Endodermal cell (in vitro differentiated cells): ENCODE data around the gene CLDN6. TPM values are rescaled to one million over a fixed set of nuclear protein-coding genes. Genes with fewer than 3 reads are reported as not detected.
A peak's percentile ranks its signal among the peaks of the same experiment; 100 is the strongest.

Source experiments
- DNase-seq: peaks from one replicate; pipeline ENCODE4 v3.0.0-alpha.2; 2017
- H3K27ac ChIP-seq: 2 replicates; pipeline ENCODE4 v1.5.1; 2013; ENCODE audit warnings: mild to moderate bottlenecking, low read depth, low read length, moderate library complexity
- H3K27me3 ChIP-seq: 2 replicates; pipeline ENCODE4 v1.6.1; 2013; ENCODE audit warnings: mild to moderate bottlenecking, low read length, moderate library complexity; ENCODE audit not compliant: insufficient read depth, control insufficient read depth, poor library complexity, severe bottlenecking
- H3K36me3 ChIP-seq: 2 replicates; pipeline ENCODE4 v1.7.0; 2013; ENCODE audit warnings: mild to moderate bottlenecking, low read length, moderate library complexity; ENCODE audit not compliant: control insufficient read depth, insufficient read depth
- H3K4me1 ChIP-seq: one replicate; pipeline ENCODE4 v1.7.0; 2013; ENCODE audit warnings: low read length; ENCODE audit not compliant: control insufficient read depth, insufficient read depth
- H3K4me3 ChIP-seq: 2 replicates; pipeline ENCODE4 v1.5.1; 2013; ENCODE audit warnings: mild to moderate bottlenecking, low read length, moderate library complexity
- H3K9ac ChIP-seq: 2 replicates; pipeline ENCODE4 v1.6.1; 2013; ENCODE audit warnings: mild to moderate bottlenecking, low read length, moderate library complexity; ENCODE audit not compliant: poor library complexity, severe bottlenecking; ENCODE audit errors: extremely low read depth
- H3K9me3 ChIP-seq: 2 replicates; pipeline ENCODE4 v1.6.1; 2013; ENCODE audit warnings: mild to moderate bottlenecking, low read length, moderate library complexity; ENCODE audit not compliant: control insufficient read depth
- H3K27ac Mint-ChIP-seq: 2 replicates; pipeline ENCODE4 v1.8.0; 2020; ENCODE audit warnings: mixed read lengths
- H3K27me3 Mint-ChIP-seq: 2 replicates; pipeline ENCODE4 v1.8.0; 2021; ENCODE audit warnings: mild to moderate bottlenecking, mixed read lengths; ENCODE audit not compliant: insufficient read depth
- H3K36me3 Mint-ChIP-seq: 2 replicates; pipeline ENCODE4 v1.8.0; 2020; ENCODE audit warnings: low read depth, mixed read lengths
- H3K4me1 Mint-ChIP-seq: 2 replicates; pipeline ENCODE4 v1.8.0; 2020; ENCODE audit warnings: mixed read lengths
- H3K4me3 Mint-ChIP-seq: 2 replicates; pipeline ENCODE4 v1.8.0; 2020; ENCODE audit warnings: mild to moderate bottlenecking, moderate library complexity, mixed read lengths
- H3K9me3 Mint-ChIP-seq: 2 replicates; pipeline ENCODE4 v1.8.0; 2020; ENCODE audit warnings: mild to moderate bottlenecking, mixed read lengths
- CTCF ChIP-seq: fragments of 200-600 bp; sonication (generic); conservative IDR thresholded peaks from 2 replicates; pipeline ENCODE4 v1.5.0; 2021; ENCODE audit warnings: antibody characterized with exemption, mild to moderate bottlenecking
- WGBS, 2 experiments: methylation state at CpG; one replicate each; pipeline versions ENCODE4 v1.1.5 to v1.1.7; 2013; ENCODE audit warnings: missing lambda C conversion rate in 2 of 2, mixed read lengths in 1 of 2; ENCODE audit not compliant: insufficient coverage in 1 of 2, insufficient read length in 1 of 2; 5-methylcytosine and 5-hydroxymethylcytosine counted together
- total RNA-seq, 2 donors: library from RNA; stranded (reverse); fragmentation: NEBNext Ultra II Directional in 1 of 2; extraction: Animal tissue kit (Norgen Biotek cat#: 25700) in 1 of 2; gene quantifications; 2 replicates in 1 of 2; 3 replicates in 1 of 2; pipeline ENCODE4 v1.2.1, GENCODE V29; 2021

The CLDN6 gene
- total RNA-seq, 2 donors from 2014 or later, result 404 to 572 TPM

- peaks cover 4% of the 10 kb centered on the region for H3K27me3 ChIP-seq
- WGBS, 2 experiments, result 85 to 93% methylated on average over 41 to 46 of the region's 46 CpGs
- peak; percentile 38 for TF ChIP-seq CTCF
- H3K4me1 ChIP-seq, result peaks cover 14% of the 10 kb centered on the region
- H3K4me1 Mint-ChIP-seq, result peaks cover 6% of the 10 kb centered on the region
- H3K9me3 ChIP-seq, result no peaks in the 10 kb centered on the region
- no peak overlapping the region for H3K4me3 Mint-ChIP-seq
- H3K9me3 Mint-ChIP-seq, result no peaks in the 10 kb centered on the region
- no peaks in the 10 kb centered on the region for H3K36me3 ChIP-seq
- H3K27ac Mint-ChIP-seq, result no peak overlapping the region
- H3K27ac ChIP-seq, result no peak overlapping the region
- peaks cover 4% of the 10 kb centered on the region for H3K36me3 Mint-ChIP-seq
- peak; percentile 80 for DNase-seq
- H3K9ac ChIP-seq, result no peak overlapping the region
- peaks cover 51% of the 10 kb centered on the region for H3K27me3 Mint-ChIP-seq
- no peak overlapping the region for H3K4me3 ChIP-seq
Observed at GRCh38 chr16:2966808-2967191, 51.2 kb downstream of the CLDN6 start.

GRCh38 chr16:2966043-2966807, 51.8 kb downstream of the CLDN6 start:
- no peak overlapping the region for H3K27ac Mint-ChIP-seq
- H3K4me3 ChIP-seq, result no peak overlapping the region
- 95 to 97% methylated on average over 18 to 38 of the region's 39 CpGs for WGBS, 2 experiments
- TF ChIP-seq CTCF, result no peak
- no peaks in the 10 kb centered on the region for H3K9me3 Mint-ChIP-seq
- H3K27me3 Mint-ChIP-seq, result peaks cover 53% of the 10 kb centered on the region
- peaks cover 6% of the 10 kb centered on the region for H3K4me1 Mint-ChIP-seq
- DNase-seq, result peak; percentile 49
- no peak overlapping the region for H3K9ac ChIP-seq
- H3K9me3 ChIP-seq, result no peaks in the 10 kb centered on the region
- peaks cover 14% of the 10 kb centered on the region for H3K4me1 ChIP-seq
- no peak overlapping the region for H3K27ac ChIP-seq
- peaks cover 4% of the 10 kb centered on the region for H3K27me3 ChIP-seq
- no peak overlapping the region for H3K4me3 Mint-ChIP-seq
- H3K36me3 Mint-ChIP-seq, result peaks cover 4% of the 10 kb centered on the region
- no peaks in the 10 kb centered on the region for H3K36me3 ChIP-seq

Other genes starting within 250 kb of the CLDN6 start
- 100 to 1,000 TPM; 264 to 272 TPM for gene ELOB, start 240.9 kb downstream of the CLDN6 start, total RNA-seq
- under 1 TPM in 1 of 2 donors, not detected in 1; 0.35 TPM for gene PRSS33, start 230.6 kb downstream of the CLDN6 start, total RNA-seq
- gene PRSS41, start 219.7 kb downstream of the CLDN6 start, total RNA-seq, result not detected
- gene PRSS21, start 200.9 kb downstream of the CLDN6 start, total RNA-seq, result not detected
- gene ZG16B, start 187.9 kb downstream of the CLDN6 start, total RNA-seq, result not detected
- gene PRSS22, start 160.0 kb downstream of the CLDN6 start, total RNA-seq, result 1 to 10 TPM; 5.0 to 6.2 TPM
- 10 to 100 TPM; 30.9 to 35.5 TPM for gene FLYWCH2, start 135.0 kb downstream of the CLDN6 start, total RNA-seq
- 10 to 100 TPM; 20.5 to 33.6 TPM for gene FLYWCH1, start 106.3 kb downstream of the CLDN6 start, total RNA-seq
- 1 to 10 TPM; 5.0 to 8.4 TPM for gene KREMEN2, start 53.9 kb downstream of the CLDN6 start, total RNA-seq
- gene PAQR4, start 48.8 kb downstream of the CLDN6 start, total RNA-seq, result 10 to 100 TPM; 30.5 to 32.0 TPM
- 100 to 1,000 TPM in 1 of 2 donors, 10 to 100 TPM in 1; 88.5 to 101 TPM for gene PKMYT1, start 37.7 kb downstream of the CLDN6 start, total RNA-seq
- gene CLDN9, start 5.3 kb downstream of the CLDN6 start, total RNA-seq, result under 1 TPM in 1 of 2 donors, not detected in 1; 0.18 TPM
- gene TNFRSF12A, start 2.2 kb upstream of the CLDN6 start, total RNA-seq, result 10 to 100 TPM; 37.8 to 43.5 TPM
- gene HCFC1R1, start 5.8 kb upstream of the CLDN6 start, total RNA-seq, result 10 to 100 TPM; 49.8 to 59.1 TPM
- gene THOC6, start 5.9 kb upstream of the CLDN6 start, total RNA-seq, result 10 to 100 TPM; 45.8 to 52.4 TPM
- gene BICDL2, start 18.8 kb upstream of the CLDN6 start, total RNA-seq, result 1 to 10 TPM; 4.7 to 8.2 TPM
- gene MMP25, start 28.4 kb upstream of the CLDN6 start, total RNA-seq, result 1 to 10 TPM; 4.5 to 6.1 TPM
- gene IL32, start 47.5 kb upstream of the CLDN6 start, total RNA-seq, result 1 to 10 TPM; 2.0 to 4.0 TPM
- 10 to 100 TPM; 36.6 to 70.0 TPM for gene ZSCAN10, start 81.1 kb upstream of the CLDN6 start, total RNA-seq
- gene ZNF205, start 94.4 kb upstream of the CLDN6 start, total RNA-seq, result 10 to 100 TPM; 15.4 to 18.3 TPM
- 1 to 10 TPM; 5.1 to 6.3 TPM for gene ZNF213, start 116.8 kb upstream of the CLDN6 start, total RNA-seq
- under 1 TPM in 1 of 2 donors, not detected in 1; 0.29 TPM for gene OR1F1, start 170.0 kb upstream of the CLDN6 start, total RNA-seq
- gene ZNF200, start 217.0 kb upstream of the CLDN6 start, total RNA-seq, result 10 to 100 TPM; 11.2 TPM
- not detected for gene MEFV, start 238.4 kb upstream of the CLDN6 start, total RNA-seq